ENCODE measurements around the gene LRCOL1.

The LRCOL1 gene

DNA sequence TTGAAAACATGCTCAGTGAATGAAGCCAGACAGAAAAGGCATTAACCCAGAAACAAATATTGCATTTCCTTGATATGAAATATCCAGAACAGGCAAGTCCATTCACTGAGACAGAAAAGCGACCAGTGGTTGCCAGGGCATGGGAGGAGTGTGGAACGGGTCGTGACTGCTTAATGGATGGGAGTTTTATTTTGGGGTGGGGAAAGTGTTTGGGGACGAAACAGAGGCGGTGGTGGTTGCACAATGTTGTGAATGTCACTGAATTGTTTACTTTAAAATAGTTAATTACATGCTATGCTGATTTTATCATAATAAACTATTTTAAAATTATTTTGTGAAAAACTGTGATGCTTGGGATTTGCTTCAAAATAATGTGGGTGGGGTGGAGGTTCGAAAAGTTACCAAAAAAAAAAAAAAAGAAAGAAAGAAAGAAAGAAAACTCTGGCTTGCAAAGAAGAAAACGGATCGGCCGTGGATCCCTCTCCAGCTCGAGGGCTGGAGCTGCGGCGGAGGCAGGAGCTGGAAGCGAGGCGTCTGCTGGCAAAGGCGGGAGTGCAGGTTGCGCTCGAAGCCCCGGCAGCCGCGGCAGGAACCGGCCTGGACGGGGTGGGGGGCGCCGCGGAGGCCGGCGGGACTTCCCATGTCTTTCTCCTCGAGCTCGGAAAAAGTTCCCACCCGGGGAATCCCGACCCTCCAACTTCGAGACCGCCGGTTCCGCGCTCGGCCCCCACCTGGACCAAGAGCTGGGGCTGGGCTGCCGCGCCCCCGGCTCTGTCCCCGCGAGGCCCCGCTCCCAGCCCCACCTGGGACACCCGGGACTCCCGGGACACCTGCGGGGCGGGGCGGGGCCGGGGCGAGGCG is 7.7 kb upstream of the LRCOL1 start:
- Mint-ChIP-seq H3K4me1 (peaks cover 15% of the 10 kb centered on the region), H3K9me3 (peaks cover 3% of the 10 kb centered on the region), H3K27ac (no peak overlapping the region), H3K4me3 (peak overlapping the region; percentile 70), H3K36me3 (peaks cover 5% of the 10 kb centered on the region), H3K27me3 (peaks cover 18% of the 10 kb centered on the region)
- ATAC-seq (ENCODE audit: low read depth), result no peak
- DNase-seq (ENCODE audit: low spot score in 2 of 2), result no peak

DNA sequence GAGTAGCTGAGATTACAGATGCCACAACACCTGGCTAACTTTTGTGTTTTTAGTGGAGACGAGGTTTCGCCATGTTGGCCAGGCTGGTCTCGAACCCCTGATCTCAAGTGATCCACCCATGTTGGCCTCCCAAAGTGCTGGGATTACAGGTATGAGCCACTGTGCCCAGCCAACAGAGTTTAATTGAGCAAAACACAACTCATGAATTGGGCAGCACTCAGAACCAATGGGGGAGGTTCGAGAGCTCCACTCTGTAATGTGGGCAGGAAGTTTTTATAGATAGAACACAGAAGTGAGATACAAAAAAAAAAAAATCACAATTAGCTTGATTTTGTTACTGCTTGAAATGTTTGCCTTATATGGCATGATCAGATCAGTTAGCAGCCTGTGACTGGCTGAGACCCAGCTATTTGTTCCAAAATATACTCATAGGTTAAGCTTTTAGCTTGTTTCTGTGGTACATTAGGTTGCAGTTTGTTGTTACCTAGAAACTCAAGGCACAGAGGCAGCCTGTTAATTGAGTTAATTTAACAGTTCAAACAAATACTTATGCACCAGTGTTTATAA is 6.8 kb upstream of the LRCOL1 start:
- H3K27me3 Mint-ChIP-seq, result peaks cover 18% of the 10 kb centered on the region
- no peak overlapping the region for H3K27ac Mint-ChIP-seq
- H3K4me3 Mint-ChIP-seq, result no peak overlapping the region
- no peak for ATAC-seq (ENCODE audit: low read depth)
- peaks cover 5% of the 10 kb centered on the region for H3K36me3 Mint-ChIP-seq
- H3K4me1 Mint-ChIP-seq, result peaks cover 9% of the 10 kb centered on the region
- peaks cover 3% of the 10 kb centered on the region for H3K9me3 Mint-ChIP-seq
- DNase-seq (ENCODE audit: low spot score in 2 of 2), result no peak

DNA sequence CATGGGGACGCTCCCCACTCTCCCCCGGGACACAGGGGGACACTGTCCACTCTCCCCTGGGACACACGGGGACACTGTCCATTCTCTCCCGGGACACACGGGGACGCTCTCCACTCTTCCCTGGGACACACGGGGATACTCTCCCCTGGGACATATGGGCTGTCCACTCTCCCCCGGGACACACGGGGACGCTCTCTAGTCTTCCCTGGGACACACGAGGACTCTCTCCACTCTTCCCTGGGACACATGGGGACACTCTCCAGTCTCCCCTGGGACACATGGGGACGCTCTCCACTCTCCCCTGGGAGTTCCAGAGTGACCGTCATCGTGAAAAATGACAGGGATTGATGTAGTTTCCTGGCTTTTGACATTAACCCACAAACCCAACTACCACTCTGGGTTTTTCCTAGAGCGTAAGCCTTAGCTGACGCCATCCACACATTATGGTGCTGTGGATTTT is 5.2 kb upstream of the LRCOL1 start:
- no peak for ATAC-seq (ENCODE audit: low read depth)
- Mint-ChIP-seq H3K36me3 (peaks cover 8% of the 10 kb centered on the region), H3K27ac (no peak overlapping the region), H3K9me3 (peaks cover 6% of the 10 kb centered on the region), H3K4me1 (peaks cover 9% of the 10 kb centered on the region), H3K4me3 (no peak overlapping the region), H3K27me3 (peaks cover 24% of the 10 kb centered on the region)
- DNase-seq (ENCODE audit: low spot score in 2 of 2), result no peak

DNA sequence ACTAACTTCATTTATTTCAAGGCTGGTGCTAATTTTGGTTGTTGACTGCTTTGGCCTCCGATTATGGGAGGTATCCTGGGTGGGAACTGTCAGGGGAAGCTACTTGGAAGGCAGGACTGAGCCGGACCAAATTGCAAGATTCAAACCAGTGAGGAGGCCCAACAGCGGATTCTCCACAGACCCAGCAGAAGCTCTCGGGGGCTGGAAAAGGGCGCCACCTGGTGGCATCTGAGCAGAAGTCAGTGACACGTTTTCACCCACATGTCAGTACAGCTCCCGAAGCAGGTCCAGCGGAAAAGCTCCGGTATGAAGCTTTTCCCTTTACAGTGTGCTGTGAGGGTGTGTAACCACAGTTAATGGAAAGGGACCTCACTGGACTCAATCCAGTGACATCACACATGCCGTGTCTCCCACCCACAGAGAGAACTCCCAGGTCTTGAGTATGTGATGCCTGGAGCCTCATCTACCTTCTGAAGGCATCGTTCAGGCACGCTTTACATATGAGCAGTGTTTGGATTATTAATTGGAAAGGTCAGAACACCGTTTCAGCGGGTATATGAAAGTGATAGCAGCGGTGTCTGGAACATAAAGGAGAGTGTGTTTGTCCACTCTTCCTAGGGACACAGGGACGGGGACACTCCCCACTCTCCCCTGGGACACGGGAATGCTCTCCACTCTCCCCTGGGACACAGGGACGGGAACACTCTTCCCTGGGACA is 4.6 kb upstream of the LRCOL1 start:
- H3K27me3 Mint-ChIP-seq, result peaks cover 26% of the 10 kb centered on the region
- ATAC-seq (ENCODE audit: low read depth), result peak; percentile 96
- peaks cover 8% of the 10 kb centered on the region for H3K36me3 Mint-ChIP-seq
- peaks cover 6% of the 10 kb centered on the region for H3K9me3 Mint-ChIP-seq
- no peak overlapping the region for H3K4me3 Mint-ChIP-seq
- DNase-seq (ENCODE audit: low spot score in 2 of 2), result peak; percentile 78 to 79
- H3K27ac Mint-ChIP-seq, result no peak overlapping the region
- peaks cover 9% of the 10 kb centered on the region for H3K4me1 Mint-ChIP-seq

DNA sequence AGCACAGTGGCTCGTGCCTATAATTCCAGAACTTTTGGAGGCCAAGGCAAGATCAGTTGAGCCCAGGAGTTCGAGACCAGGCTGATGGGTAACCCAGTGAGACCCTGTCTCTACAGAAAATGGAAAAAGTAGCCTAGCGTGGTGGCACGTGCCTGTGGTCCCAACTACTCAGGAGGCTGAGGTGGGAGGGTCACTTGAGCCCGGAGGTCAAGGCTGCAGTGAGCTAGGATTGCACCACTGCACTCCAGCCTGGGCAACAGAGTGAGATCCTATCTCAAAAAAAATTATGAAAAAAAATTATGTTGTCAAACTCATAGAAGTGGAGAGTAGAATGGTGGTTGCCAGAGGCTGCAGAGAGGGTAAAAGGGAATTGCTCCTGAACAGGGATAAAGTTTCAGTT is 3.6 kb upstream of the LRCOL1 start:
- no peak for DNase-seq (ENCODE audit: low spot score in 2 of 2)
- Mint-ChIP-seq H3K27me3 (peaks cover 26% of the 10 kb centered on the region), H3K4me3 (no peak overlapping the region), H3K36me3 (peaks cover 8% of the 10 kb centered on the region), H3K9me3 (peaks cover 6% of the 10 kb centered on the region), H3K27ac (no peak overlapping the region), H3K4me1 (peaks cover 9% of the 10 kb centered on the region)
- ATAC-seq (ENCODE audit: low read depth), result no peak

DNA sequence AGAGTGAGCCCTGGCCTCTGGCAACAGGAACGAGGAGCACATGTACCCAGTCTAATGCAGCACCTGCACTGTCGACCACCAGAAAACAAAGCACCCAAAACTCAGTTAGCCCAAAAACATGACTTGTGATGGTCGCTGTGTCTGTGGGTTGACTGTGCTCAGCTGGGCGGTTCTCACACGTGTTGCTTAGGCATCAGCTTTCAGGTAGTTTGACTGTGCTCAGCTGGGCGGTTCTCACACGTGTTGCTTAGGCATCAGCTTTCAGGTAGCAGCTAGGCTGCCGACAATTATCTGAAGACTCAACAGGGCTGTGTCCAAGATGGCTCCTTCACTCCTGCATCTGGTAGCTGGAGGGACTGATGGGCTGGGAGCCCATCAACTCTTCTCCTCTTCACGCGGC is 1.2 kb upstream of the LRCOL1 start:
- peaks cover 28% of the 10 kb centered on the region for H3K27me3 Mint-ChIP-seq
- H3K9me3 Mint-ChIP-seq, result peaks cover 6% of the 10 kb centered on the region
- no peak overlapping the region for H3K4me3 Mint-ChIP-seq
- DNase-seq (ENCODE audit: low spot score in 2 of 2), result no peak
- H3K27ac Mint-ChIP-seq, result no peak overlapping the region
- H3K4me1 Mint-ChIP-seq, result peaks cover 9% of the 10 kb centered on the region
- H3K36me3 Mint-ChIP-seq, result peaks cover 3% of the 10 kb centered on the region
- no peak for ATAC-seq (ENCODE audit: low read depth)

DNA sequence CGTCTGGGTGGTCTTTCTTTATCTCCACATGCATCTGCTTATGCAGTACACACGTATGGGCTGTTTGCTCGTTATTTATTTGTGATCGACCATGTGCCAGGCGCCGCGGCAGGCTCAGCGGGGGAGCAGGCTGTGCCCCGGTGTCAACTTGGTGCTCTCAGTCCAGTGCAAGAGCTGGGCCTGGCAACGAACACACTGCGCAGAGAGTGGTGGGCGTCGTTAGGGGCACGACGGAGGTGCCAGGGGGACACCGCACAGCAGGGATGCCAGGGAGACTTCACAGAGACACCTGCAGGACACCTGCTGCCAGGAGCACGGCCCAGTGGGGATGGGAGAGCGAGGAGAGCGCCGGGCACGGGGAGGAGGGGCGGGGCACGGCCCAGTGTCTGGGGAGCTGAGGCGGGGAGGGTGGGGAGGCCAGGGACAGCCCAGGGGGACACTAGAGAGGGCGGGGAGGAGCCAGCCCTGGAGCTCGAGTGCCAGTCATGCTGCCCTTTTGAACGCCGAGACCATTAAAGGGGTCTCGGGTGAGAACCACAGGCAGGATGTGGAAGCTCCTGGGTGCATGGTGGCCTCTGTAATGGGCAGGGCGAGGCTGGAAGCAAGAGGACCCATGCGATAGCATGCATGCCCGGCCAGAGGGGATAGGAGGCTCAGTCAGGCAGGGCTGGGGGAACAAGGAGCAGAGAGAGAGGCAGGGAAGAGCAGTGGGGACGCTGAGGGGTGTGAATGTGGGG is 652 bp upstream of the LRCOL1 start:
- Mint-ChIP-seq H3K4me1 (peaks cover 9% of the 10 kb centered on the region), H3K36me3 (peaks cover 3% of the 10 kb centered on the region), H3K27ac (no peak overlapping the region), H3K4me3 (no peak overlapping the region), H3K9me3 (peaks cover 6% of the 10 kb centered on the region), H3K27me3 (peaks cover 30% of the 10 kb centered on the region)
- no peak for ATAC-seq (ENCODE audit: low read depth)
- no peak for DNase-seq (ENCODE audit: low spot score in 2 of 2)

DNA sequence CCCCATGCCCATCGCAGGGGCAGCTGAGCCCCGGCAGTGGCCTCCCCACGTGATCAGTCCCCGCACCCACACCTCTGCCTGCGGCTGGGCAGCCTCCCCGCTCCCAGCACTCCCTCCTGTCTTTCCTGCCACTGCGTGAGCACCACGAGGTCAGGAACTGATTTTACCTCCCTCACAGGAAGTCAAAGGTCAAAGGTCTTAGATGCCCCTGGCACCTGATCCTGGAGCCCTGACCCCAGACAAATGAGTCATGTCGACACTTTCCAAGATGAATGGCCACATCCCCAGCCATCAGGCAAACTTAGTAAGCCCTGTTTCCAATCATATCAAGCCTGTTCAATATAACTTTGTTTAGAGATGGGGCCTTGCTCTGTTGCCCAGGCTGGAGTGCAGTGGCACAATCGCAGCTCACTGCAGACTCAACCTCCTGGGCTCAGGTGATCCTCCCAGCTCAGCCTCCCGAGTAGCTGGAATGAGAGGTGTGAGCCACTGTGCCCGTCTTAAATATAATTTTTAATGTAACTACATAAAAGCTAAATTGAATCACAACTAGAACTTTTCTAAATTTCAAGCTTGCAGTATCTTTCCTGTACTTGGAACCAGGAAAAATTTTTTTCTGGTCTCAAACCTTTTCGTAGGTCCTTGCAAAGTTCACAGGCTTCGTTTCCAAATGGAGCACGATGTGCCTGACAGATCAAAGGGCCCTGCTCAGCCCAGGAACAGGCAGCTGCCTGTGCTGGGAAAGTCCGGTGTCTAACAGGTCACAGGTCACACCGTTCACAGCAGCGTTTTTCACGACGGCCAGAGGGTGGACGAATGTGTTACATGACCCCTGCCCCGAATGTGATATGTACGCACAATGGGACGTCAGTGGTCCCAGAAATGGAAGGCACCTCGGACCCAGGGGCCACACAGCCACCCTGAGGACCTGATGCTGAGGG is 1.9 kb downstream of the LRCOL1 start:
- H3K4me3 Mint-ChIP-seq, result no peak overlapping the region
- ATAC-seq (ENCODE audit: low read depth) (no peak), DNase-seq (ENCODE audit: low spot score in 2 of 2) (no peak)
- H3K27ac Mint-ChIP-seq, result no peak overlapping the region
- peaks cover 26% of the 10 kb centered on the region for H3K27me3 Mint-ChIP-seq
- peaks cover 3% of the 10 kb centered on the region for H3K4me1 Mint-ChIP-seq
- H3K9me3 Mint-ChIP-seq, result peaks cover 6% of the 10 kb centered on the region
- peaks cover 3% of the 10 kb centered on the region for H3K36me3 Mint-ChIP-seq

DNA sequence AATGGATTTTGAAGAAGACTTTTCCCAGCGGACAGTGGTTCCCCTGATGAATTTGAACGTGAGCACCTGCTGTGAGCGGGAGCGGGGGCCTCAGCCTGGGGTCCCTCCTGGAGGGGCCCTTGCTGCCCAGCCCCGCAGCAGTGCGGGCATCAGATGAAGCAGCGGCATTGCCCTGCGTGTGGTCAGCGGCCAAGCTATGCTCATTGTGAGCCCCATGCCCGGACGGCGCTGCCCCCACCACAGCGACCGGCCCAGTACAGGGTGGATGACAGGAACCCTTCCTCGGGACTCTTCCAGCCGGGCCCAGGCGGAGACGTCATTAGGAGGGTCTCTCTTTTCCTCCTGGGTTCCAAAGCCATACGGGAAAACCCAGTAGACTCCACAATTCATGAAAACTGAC is 3.5 kb downstream of the LRCOL1 start:
- Mint-ChIP-seq H3K9me3 (peaks cover 6% of the 10 kb centered on the region), H3K36me3 (peaks cover 3% of the 10 kb centered on the region), H3K4me1 (peaks cover 5% of the 10 kb centered on the region), H3K27ac (no peak overlapping the region), H3K4me3 (no peak overlapping the region), H3K27me3 (peaks cover 31% of the 10 kb centered on the region)
- ATAC-seq (ENCODE audit: low read depth) (no peak), DNase-seq (ENCODE audit: low spot score in 2 of 2) (no peak)

DNA sequence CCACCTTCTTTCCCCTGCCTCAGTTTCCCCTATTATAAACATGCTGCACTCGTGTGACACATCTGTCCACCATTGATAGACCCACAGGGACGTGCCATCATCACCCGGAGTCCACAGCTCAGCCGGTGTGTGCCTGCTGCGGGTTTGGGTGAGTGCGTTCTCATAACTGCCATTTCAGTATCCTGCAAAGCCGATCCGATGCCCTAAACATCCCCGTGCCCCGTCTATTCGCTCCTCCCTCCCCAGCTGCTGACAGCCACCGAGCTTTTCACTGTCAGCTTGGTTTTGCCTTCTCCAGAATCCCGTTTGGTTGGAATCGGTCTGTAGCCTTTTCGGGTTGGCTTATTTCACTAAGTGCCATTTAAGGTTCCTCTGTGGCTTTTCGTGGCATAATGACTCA is 3.9 kb downstream of the LRCOL1 start:
- Mint-ChIP-seq H3K27me3 (peaks cover 32% of the 10 kb centered on the region), H3K4me1 (peaks cover 5% of the 10 kb centered on the region)
- no peak for ATAC-seq (ENCODE audit: low read depth)

DNA sequence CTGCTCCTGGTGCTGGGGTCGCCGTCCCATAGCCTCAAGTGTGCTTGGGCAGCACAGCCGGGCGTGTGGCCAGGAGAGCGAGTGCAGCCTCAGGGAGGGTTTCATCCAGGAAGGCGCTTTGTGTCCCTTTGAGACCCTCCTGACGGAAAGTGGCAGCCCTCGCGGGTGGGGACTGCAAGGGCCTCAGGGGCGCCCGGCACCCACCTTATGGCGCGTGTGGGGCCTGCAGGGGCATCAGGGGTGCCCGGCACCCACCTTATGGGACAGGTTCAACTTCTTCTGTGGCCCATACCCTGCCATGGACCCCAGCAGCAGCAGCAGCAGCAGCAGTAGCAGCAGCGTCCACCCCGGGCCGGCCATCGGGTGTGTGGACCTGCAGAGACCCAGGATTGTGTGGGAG is 4.5 kb downstream of the LRCOL1 start:
- Mint-ChIP-seq H3K36me3 (no peaks in the 10 kb centered on the region), H3K4me1 (peaks cover 8% of the 10 kb centered on the region), H3K27me3 (peaks cover 29% of the 10 kb centered on the region), H3K27ac (no peak overlapping the region), H3K4me3 (no peak overlapping the region), H3K9me3 (peaks cover 2% of the 10 kb centered on the region)
- DNase-seq (ENCODE audit: low spot score in 2 of 2) (no peak), ATAC-seq (ENCODE audit: low read depth) (no peak)

More for the DNA sequence above, 3.9 kb downstream of the LRCOL1 start:
- H3K36me3 Mint-ChIP-seq, result peaks cover 3% of the 10 kb centered on the region
- H3K4me3 Mint-ChIP-seq, result no peak overlapping the region
- H3K27ac Mint-ChIP-seq, result no peak overlapping the region
- peaks cover 6% of the 10 kb centered on the region for H3K9me3 Mint-ChIP-seq
- no peak for DNase-seq (ENCODE audit: low spot score in 2 of 2)

DNA sequence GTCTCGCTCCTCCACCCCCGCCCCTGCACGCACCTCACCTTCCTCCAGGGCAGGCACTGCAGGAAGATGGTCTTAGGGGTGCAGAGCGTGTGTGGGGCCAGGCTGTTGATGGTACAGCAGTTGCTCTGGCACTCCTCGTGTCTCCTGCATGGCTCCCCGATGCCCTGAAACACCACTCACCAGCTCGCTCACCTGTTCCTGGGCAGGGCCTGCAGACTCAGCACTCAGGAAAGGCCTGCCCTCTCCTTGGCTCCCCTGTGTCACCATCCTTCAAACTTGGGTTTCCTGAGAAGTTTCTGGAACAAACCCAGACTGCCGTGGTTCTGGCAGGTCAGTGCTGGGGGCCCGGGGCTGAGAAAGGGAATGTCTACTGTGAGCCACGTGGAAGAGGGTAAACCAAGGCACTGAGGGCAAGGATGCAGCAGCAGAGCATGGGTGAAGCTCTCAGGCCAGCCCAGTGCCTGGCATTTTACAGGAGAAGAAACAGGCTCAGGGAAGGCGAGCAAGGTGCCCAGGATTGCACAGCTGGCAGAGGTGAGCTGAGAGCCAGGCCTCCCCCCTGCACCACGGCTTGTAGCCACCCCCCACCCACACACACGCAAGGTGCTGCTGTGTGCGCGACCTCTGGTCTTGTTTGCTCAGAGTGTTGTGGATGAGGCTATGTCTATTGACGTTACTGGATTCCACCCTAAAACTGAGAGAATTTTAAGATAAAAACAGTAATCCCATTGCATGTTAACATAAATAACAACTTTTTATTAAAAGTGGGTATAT is 5.5 kb downstream of the LRCOL1 start:
- peaks cover 2% of the 10 kb centered on the region for H3K9me3 Mint-ChIP-seq
- DNase-seq (ENCODE audit: low spot score in 2 of 2) (no peak), ATAC-seq (ENCODE audit: low read depth) (no peak)
- peaks cover 25% of the 10 kb centered on the region for H3K27me3 Mint-ChIP-seq
- H3K36me3 Mint-ChIP-seq, result no peaks in the 10 kb centered on the region
- no peak overlapping the region for H3K4me3 Mint-ChIP-seq
- H3K27ac Mint-ChIP-seq, result no peak overlapping the region
- H3K4me1 Mint-ChIP-seq, result peaks cover 15% of the 10 kb centered on the region
